Testis (tissue), 2 donors: Measurements from ENCODE around the gene SCT.

ENCODE experiments used
- CTCF ChIP-seq, 3 experiments: fragments of 450-650 bp in 2 of 3; fragments of 200-600 bp in 1 of 3; sonication (generic) in 1 of 3; IDR thresholded peaks; one replicate each; pipeline ENCODE4 v1.5.1; 2016 to 2019; ENCODE audit warnings: antibody characterized with exemption in 3 of 3, mild to moderate bottlenecking in 2 of 3, moderate library complexity in 1 of 3
- POLR2A ChIP-seq: fragments of 450-650 bp; IDR thresholded peaks from one replicate; pipeline ENCODE4 v1.6.1; 2017; ENCODE audit warnings: antibody characterized with exemption, mild to moderate bottlenecking, moderate library complexity

DNA sequence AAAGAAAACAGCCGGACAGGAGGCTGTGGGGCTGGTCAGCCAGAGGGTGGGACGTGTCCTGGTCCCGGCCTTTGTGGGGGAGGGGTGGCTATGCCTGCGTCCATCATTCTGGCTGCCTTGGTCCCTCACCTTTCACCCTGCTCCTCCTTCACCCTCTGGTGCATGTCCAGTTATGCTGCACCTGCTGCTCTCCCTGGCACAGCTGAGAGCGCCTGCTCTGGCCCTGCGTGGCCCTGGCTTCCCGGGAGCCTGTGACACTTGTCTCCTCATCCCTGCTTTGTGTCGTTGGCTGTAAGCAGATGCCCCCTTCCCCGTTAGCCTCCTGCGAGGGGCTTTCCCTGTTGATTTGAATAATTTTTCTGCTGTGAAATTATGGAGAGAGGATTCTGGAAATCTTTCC lies 34.1 kb downstream of the SCT start:
- TF ChIP-seq CTCF (IDR thresholded peaks at IDR 0.05): no peak
- no peak for TF ChIP-seq POLR2A
